Subcutaneous abdominal adipose tissue (tissue), 5 donors: Measurements from ENCODE around the gene RGS3.
A peak's percentile ranks its signal among the peaks of the same experiment; 100 is the strongest.

ENCODE experiments used
- H3K27ac ChIP-seq: one replicate; pipeline ENCODE4 v1.7.0; 2013; ENCODE audit warnings: low read depth, mild to moderate bottlenecking, inconsistent platforms, low read length, moderate library complexity
- H3K27me3 ChIP-seq, 5 donors: one replicate each; pipeline ENCODE4 v1.7.0; 2013; ENCODE audit warnings: low read length in 5 of 5, inconsistent platforms in 1 of 5; ENCODE audit not compliant: control insufficient read depth in 5 of 5, insufficient read depth in 4 of 5
- H3K36me3 ChIP-seq, 5 donors: one replicate each; pipeline ENCODE4 v1.7.0; 2013; ENCODE audit warnings: low read length in 5 of 5; ENCODE audit not compliant: control insufficient read depth in 5 of 5, insufficient read depth in 5 of 5
- H3K4me1 ChIP-seq, 5 donors: one replicate each; pipeline ENCODE4 v1.7.0; 2013; ENCODE audit warnings: low read length in 5 of 5, mild to moderate bottlenecking in 3 of 5, moderate library complexity in 1 of 5; ENCODE audit not compliant: control insufficient read depth in 5 of 5, insufficient read depth in 5 of 5
- H3K4me3 ChIP-seq, 5 donors: one replicate each; pipeline ENCODE4 v1.7.0; 2013; ENCODE audit warnings: low read length in 5 of 5, low read depth in 1 of 5
- H3K9ac ChIP-seq, 5 donors: one replicate each; pipeline ENCODE4 v1.7.0; 2013; ENCODE audit warnings: low read length in 5 of 5, mild to moderate bottlenecking in 4 of 5, moderate library complexity in 3 of 5
- H3K9me3 ChIP-seq, 5 donors: one replicate each; pipeline ENCODE4 v1.7.0; 2013; ENCODE audit warnings: low read length in 5 of 5; ENCODE audit not compliant: control insufficient read depth in 5 of 5
- donor health status: healthy.
- donor health status: healthy.
- donor health status: healthy.
- donor health status: healthy.
- donor health status: healthy.

The RGS3 gene

DNA sequence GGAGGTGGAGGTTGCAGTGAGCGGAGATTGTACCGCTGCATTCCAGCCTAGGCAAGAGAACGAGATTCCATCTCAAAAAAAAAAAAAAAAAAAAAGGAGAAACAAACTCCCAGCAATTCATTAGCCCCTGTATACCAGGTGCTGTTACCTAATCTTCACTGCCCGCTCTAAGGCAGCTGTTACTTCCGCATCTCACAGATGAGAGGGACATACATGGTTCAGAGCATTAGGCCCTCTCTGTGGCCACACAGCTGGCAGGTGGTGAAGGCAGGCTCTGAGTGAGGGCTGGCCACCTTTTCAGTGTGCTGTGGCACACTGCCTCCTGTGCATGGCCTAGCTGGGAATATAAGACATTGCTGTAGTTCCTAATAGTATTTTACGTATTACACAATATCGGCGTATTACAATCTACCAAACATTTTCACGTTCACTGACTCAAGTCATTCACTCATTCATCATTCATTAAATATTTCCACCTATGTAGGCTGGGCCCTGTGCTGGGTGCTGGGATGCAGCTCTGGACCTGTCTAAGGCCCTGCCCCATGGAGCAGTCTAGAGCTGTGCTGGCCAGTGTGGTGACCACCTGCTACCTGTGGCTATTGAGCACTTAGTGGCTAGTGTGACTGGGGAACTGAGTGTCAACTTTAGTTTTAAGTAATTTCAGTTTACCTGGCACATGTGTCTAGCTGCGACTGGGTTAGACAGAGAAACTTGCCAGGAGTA is 35.8 kb downstream of the RGS3 start:
- H3K4me1 ChIP-seq = peaks cover 0 to 26% (median 2%) of the 10 kb centered on the region in 5 donors
- peak overlapping the region in 1 of 5 donors; percentile 31 for H3K9ac ChIP-seq
- no peaks in the 10 kb centered on the region for H3K27me3 ChIP-seq
- no peaks in the 10 kb centered on the region for H3K9me3 ChIP-seq
- no peak overlapping the region for H3K4me3 ChIP-seq
- no peaks in the 10 kb centered on the region for H3K36me3 ChIP-seq
- H3K27ac ChIP-seq = no peak overlapping the region

GRCh38 chr9:113499876-113500497 is 36.5 kb downstream of the RGS3 start:
- Histone ChIP-seq H3K4me3 (no peak overlapping the region), H3K27ac (peak overlapping the region; percentile 32), H3K4me1 (peaks cover 2 to 33% (median 9%) of the 10 kb centered on the region in 5 donors), H3K36me3 (no peaks in the 10 kb centered on the region), H3K9me3 (no peaks in the 10 kb centered on the region), H3K27me3 (no peaks in the 10 kb centered on the region), H3K9ac (peak overlapping the region in 1 of 5 donors; percentile 51)

DNA sequence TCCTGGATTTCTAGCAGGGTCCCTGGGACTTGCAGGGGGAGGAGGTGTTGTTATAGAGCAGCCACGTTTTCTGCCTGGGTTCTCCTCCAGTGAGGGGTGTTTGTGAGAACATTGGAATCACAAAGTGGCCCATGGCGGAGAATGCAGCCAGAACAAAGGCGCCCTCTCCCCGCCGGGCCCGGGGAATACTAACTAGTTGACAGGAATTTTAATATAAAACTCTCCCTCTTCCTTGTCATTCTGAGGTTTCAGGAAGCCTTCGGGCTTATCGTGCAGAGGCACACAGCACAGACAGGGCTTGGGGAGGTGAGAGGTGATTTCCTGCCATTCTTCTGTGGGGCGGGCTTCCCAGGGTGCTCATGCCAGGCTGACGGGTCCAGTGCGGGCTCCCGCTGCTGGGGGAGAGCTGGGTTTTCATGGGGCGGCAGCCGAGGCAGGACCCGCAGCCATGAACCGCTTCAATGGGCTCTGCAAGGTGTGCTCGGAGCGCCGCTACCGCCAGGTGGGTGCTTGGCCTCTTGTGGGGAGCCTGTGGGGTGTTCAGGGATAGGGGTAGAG is 37.7 kb downstream of the RGS3 start:
- Histone ChIP-seq H3K4me3 (peak overlapping the region in 4 of 5 donors; percentile 52 to 81 (median 72)), H3K27me3 (no peaks in the 10 kb centered on the region), H3K36me3 (peaks cover 0 to under 1% (median 0%) of the 10 kb centered on the region in 5 donors), H3K9me3 (no peaks in the 10 kb centered on the region), H3K9ac (peak overlapping the region in 4 of 5 donors; percentile 48 to 91 (median 65)), H3K27ac (peak overlapping the region; percentile 81), H3K4me1 (peaks cover 2 to 44% (median 12%) of the 10 kb centered on the region in 5 donors)

DNA sequence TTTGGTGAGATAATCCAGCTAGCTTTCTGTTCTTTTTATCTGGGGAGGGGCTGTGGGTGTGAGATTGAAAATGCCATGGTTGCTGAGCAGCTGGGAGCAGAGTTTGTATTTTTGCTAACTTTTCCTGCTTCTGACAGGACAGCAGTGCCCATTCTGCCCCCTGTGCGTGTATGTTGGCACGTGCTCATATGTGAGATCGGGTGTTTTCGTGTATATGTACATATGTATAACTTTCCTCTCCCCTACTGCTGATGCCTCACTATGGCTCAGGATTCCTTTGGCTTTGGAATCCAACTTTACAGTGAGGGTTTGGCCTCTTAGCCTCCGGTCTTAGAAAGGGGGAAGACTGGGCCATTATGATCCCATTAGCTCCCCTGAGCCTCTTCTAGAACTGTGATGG is 38.3 kb downstream of the RGS3 start:
- peak overlapping the region in 4 of 5 donors; percentile 48 to 91 (median 65) for H3K9ac ChIP-seq
- peaks cover 0 to 2% (median 0%) of the 10 kb centered on the region in 5 donors for H3K36me3 ChIP-seq
- H3K4me1 ChIP-seq = peaks cover 2 to 50% (median 18%) of the 10 kb centered on the region in 5 donors
- H3K4me3 ChIP-seq = peak overlapping the region in 4 of 5 donors; percentile 52 to 81 (median 72)
- H3K27ac ChIP-seq = peak overlapping the region; percentile 81
- no peaks in the 10 kb centered on the region for H3K27me3 ChIP-seq
- no peaks in the 10 kb centered on the region for H3K9me3 ChIP-seq

DNA sequence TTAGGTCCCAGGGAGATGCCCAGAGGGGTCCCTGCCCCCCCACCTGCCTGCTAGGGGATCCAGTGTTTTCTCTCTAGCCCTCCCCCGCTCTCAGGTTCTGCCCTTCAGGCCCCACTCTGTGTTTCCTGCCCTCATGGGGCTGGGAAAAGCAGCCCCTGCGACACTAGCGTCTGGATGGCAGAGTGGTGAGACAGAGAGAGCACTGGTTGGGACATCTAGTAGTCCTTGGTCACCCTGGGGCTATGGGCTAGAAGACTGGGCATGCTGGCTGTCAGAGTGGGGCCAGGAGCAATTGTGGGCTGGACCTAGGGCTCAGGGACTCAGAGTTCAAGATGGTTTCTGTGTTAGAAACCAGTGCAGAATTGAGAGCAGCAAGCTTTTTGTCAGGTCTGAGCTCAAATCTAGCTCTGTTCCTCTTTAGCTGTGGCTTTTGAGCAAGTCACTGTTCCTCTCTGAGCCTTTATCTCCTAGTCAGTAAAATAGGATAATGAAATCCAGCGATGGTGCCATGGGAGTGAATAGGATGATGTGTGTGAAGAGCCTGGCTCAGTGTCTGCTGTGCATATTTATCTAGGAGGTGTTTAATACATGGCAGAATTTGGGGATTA is 39.0 kb downstream of the RGS3 start:
- H3K4me1 ChIP-seq = peaks cover 2 to 57% (median 22%) of the 10 kb centered on the region in 5 donors
- H3K4me3 ChIP-seq = peak overlapping the region in 4 of 5 donors; percentile 52 to 81 (median 72)
- no peaks in the 10 kb centered on the region for H3K9me3 ChIP-seq
- H3K36me3 ChIP-seq = peaks cover 0 to 6% (median 2%) of the 10 kb centered on the region in 5 donors
- H3K27ac ChIP-seq = peak overlapping the region; percentile 81
- no peaks in the 10 kb centered on the region for H3K27me3 ChIP-seq
- H3K9ac ChIP-seq = peak overlapping the region in 4 of 5 donors; percentile 48 to 91 (median 66)

DNA sequence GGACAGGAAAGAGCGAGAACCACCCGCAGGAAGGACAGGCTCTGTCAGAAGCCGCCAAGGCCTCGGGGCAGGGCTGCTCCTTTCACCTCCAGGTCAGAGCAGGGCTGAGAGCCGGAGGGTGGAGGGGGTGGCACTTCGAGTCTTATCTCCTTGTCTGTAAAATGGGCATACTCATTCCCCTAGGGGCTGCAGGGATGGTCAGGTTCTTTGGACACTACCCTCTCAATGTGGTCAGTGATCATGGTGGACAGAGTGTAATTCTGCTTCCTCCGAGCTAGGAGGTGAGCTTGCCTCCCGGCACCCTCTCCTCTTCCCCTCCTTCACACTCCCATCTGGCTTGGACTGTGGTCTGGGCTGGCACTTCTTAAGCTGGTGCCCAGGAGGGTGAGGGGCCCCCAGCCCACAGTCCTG is 39.6 kb downstream of the RGS3 start:
- Histone ChIP-seq H3K4me1 (peaks cover 2 to 63% (median 25%) of the 10 kb centered on the region in 5 donors), H3K27ac (peak overlapping the region; percentile 81), H3K4me3 (peak overlapping the region in 4 of 5 donors; percentile 52 to 81 (median 72)), H3K9ac (peak overlapping the region in 3 of 5 donors; percentile 35 to 91 (median 78)), H3K9me3 (no peaks in the 10 kb centered on the region), H3K27me3 (no peaks in the 10 kb centered on the region), H3K36me3 (peaks cover 0 to 12% (median 5%) of the 10 kb centered on the region in 5 donors)

GRCh38 chr9:113503613-113504211 is 40.2 kb downstream of the RGS3 start:
- peak overlapping the region in 3 of 5 donors; percentile 35 to 91 (median 56) for H3K9ac ChIP-seq
- no peaks in the 10 kb centered on the region for H3K9me3 ChIP-seq
- H3K4me3 ChIP-seq = peak overlapping the region in 4 of 5 donors; percentile 52 to 81 (median 72)
- H3K4me1 ChIP-seq = peaks cover 2 to 69% (median 25%) of the 10 kb centered on the region in 5 donors
- peak overlapping the region; percentile 81 for H3K27ac ChIP-seq
- no peaks in the 10 kb centered on the region for H3K27me3 ChIP-seq
- peaks cover 0 to 17% (median 6%) of the 10 kb centered on the region in 5 donors for H3K36me3 ChIP-seq

- peaks cover 0 to 25% (median 8%) of the 10 kb centered on the region in 5 donors for H3K36me3 ChIP-seq
- no peaks in the 10 kb centered on the region for H3K9me3 ChIP-seq
- peak overlapping the region in 2 of 5 donors; percentile 76 to 81 for H3K4me3 ChIP-seq
- H3K9ac ChIP-seq = peak overlapping the region in 2 of 5 donors; percentile 7 to 91
- peaks cover 2 to 63% (median 25%) of the 10 kb centered on the region in 5 donors for H3K4me1 ChIP-seq
- H3K27me3 ChIP-seq = no peaks in the 10 kb centered on the region
- peak overlapping the region; percentile 81 for H3K27ac ChIP-seq
Measured at GRCh38 chr9:113504725-113505590, 41.4 kb downstream of the RGS3 start.
